NCI-H1417 (cell line): ENCODE measurements around the gene POMGNT2.
"Not testable (repeated sequence)": the region's sequence is repeated elsewhere in the genome, so short reads cannot be mapped to it uniquely, and the experiment has no call there.

Source experiments
- DNase-seq, 3 experiments: peaks; one replicate each; lab custom pipeline; 2025; lab: John Stamatoyannopoulos, UW

Gene POMGNT2

DNA sequence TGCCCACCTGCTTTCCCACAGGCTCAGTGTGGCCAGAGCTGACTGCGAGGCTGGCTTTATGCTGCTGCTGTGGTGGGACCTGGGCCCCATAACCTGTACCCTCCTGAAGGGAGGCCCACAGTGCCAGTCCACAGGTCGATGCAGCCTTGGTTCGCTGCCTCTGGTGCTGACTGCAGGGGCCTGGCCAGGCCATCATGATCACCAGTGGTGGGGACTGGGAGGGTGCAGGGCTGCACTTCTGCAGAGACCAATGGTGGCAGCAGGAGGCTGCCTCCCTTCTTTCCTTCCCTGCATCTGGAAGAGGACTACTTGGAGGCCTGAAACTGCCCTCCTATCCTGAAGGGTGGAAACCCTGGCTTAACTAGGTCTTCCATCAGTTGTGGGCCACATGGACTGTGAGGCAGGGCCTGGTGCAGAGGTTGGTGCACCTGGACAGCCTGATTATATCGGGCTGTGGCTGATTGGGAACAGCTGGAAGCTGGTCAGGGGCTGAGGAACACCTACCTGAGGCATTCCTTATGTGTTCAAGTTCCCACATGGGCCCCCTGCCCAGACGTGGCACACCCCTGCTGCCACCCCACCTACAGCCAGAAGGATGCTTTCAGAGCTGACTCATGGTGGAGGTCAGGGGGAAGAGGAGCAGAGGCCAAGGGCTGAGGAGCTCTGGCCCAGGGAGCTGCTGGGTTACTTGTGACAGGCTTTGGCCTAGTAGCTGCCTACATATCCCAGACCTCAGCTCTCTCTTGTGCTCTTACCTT lies 29.8 kb downstream of the POMGNT2 start:
- no peak for DNase-seq

DNA sequence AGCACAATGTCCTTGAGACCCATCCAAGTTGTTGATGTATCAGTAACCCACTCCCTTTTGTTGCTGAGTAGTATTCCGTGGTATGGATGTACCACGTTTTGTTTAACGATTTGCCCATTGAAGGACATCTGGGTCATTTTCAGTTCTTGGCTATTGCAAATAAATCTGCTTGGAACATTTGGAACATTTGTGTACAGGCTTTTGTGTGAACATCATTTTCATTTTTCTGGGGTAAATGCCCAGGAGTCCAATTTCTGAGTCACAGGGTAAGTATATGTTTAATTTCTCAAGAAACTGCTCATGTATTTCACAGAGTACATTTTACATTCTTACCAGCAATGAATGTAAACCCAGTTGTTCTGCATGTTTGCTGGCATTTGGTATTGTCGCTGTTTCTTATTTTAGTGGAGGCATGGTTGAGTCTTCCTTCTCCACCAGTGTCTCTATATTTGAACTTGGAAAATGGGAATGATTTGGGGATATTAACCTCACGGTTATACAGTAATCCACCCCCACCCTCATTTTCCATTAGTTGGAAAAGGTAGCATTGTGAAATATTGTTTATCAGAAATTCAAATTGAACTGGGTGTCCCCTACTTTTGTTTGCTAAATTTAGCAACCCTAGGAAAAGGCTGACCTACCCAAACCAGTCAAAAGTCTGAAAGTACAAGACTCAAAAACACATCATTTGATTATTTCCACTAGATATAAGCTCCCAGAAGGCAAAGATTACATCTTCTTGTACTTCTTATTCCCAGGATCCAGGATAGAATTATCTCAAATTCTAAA lies 30.8 kb downstream of the POMGNT2 start:
- DNase-seq, result no peak

DNA sequence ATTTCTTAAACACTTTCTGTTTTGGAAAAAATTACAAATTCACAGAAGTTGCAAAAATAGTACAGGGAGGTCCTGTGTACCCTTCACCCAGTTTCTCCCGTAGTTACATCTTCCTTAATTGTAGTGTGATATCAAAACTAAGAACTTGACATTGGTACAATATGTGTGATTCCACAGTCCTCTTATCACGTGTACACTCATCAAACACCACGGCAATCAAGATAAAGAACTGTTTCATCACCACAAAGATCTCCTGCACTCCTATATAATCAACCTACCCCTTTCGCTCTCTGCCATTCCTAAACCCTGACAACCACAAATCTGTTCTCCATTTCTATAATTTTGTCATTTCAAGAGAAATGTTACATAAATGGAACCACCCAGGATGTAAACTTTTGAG lies 31.4 kb downstream of the POMGNT2 start:
- no peak for DNase-seq

- DNase-seq, result no peak
Measured at GRCh38 chr3:43073836-43074220, 32.1 kb downstream of the POMGNT2 start.

DNA sequence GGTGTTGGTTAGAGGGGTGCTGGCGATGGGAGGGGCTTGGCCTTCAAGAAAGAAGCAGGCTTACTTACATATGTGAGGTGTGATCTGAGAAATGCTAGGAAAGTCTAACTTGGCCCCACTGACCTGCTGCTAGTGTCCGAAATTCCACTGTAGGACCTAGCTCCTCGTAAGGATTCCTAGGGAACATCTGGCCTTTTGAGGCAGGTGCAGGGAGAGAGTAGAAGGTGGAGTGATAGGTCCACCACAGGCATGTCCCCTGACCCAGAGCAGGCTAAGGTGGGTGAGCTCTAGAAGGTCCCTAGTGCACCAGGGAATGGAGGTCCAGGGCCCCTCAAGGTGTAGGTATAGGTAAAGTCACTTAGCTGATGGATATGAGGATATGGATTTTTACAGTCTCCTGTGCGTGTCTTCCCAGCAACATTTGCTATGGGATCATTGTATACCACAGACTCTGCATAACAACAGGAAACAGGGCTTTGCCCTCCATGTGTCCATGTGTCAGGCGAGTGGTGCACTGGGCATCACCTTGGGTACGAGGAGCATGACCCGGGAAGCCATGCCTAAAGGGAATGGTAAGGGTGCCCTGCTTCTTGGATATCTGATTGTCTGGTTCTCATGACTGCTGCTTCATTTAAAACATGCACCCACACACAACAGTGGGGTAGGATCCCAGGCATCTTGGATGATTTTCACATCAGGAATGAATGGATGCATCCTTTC lies 32.6 kb downstream of the POMGNT2 start:
- no peak for DNase-seq

DNA sequence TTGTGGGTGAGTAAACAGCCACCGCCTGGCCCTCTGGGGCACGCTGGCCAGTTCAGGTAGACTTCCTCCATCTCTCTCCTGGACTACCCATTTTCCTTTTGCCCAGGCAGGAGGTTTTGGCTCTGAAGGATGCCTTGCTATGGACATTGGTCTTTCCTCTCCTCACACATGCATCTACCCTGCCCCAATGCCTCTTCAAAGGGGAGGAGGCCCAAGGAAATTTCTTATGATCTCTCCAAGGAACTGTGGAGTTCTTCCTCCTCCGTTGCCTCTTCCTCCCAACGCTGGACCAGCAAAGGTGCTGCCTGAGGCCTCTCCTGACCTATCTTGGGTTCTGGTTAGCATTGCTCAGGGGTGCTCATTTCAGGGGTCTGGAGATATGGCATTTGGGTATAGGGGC lies 33.5 kb downstream of the POMGNT2 start:
- no peak for DNase-seq

DNA sequence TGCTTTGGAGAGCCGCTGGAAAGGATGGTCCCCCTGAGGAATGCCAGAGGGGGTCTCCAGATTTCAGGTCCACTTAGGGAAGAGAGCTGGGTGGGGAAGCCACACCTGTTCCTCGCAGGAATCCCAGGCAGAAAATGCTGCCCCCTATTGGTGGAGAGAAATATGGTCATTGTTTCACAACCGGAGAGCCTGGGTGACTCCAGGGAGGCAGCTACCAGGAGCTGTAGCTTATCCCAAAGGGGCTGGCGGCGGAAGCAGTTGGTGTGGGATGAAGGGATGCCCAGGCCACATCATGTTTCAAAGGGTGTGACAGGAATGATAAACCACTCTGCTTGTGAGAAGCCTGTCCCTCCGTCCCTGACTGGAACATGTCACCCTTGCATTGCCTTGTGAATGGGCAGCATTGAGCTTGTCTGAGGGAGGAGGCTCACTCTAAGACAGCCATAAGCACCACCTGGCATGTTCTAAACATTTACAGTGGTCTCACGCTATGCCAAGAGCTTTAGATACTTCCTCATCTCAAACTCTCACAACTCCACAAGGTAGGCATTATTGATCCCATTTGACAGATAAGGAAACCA lies 34.5 kb downstream of the POMGNT2 start:
- no peak for DNase-seq

GRCh38 chr3:43070670-43071069 lies 35.2 kb downstream of the POMGNT2 start:
- not testable (repeated sequence) for DNase-seq

DNA sequence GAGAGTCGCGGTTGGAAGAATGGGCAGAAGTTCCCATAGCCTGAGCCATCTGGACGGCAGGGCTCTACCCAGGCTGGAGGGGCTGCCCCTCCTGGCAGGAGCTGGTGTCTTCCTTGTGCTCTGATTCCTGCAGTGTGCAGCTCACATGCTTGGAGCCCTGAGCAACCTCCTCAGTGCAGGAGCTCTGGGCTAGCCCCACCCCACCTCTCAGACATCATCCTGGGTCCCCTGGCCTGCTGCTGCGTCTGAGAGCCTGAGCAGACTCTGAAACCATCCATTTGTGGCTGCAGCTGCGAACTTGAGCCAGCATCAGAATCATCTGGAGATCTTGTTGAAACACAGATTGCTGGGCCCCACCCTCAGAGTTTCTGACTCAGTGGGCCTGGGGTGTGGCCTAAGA lies 42.8 kb downstream of the POMGNT2 start:
- DNase-seq, result no peak

DNA sequence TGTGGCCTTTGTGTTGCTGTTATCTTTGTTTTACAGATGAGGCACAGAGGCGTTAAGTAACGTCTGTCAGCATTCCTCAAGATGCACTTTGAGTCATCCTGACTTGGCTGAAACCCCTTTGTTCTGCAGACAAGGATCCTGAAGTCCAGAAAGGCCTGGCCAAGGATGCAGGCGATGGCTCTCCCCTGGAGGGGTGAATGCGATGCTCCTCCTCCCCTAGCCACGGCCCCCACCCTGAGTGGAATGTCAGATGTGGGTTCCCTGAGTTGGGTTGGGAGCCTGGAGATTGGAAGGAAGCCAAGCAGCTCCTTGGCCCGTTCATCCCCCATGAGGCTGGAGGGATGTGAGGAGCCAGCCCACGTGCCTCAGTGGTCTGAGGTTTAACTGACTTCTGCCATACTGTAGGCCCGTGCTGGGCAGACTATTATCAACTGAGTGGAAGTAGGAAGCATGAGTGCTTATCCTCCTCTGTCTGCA lies 43.3 kb downstream of the POMGNT2 start:
- no peak for DNase-seq

GRCh38 chr3:43062040-43062563 lies 43.8 kb downstream of the POMGNT2 start:
- no peak for DNase-seq

GRCh38 chr3:43061101-43061895 lies 44.6 kb downstream of the POMGNT2 start:
- no peak for DNase-seq

DNA sequence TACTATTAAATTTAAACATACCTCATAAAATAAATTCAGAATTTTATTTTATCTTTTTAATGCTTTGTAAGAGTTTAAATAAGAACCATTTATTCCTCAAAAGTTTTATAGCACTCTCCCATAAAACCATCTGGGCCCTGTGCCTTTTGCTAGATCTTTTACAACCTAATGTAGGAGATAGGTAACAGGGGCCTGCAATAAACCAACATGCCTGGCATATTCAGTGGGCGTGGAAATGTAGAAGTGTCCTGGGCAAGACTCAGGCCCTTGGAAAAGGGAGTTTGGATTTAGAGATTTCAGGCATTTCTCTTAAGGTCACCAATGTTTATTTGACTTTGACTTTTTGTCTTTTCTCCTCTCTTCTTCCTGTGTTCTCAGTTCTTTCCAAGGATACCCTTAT lies 46.4 kb downstream of the POMGNT2 start:
- no peak for DNase-seq

GRCh38 chr3:43055806-43056770 lies 49.8 kb downstream of the POMGNT2 start:
- DNase-seq, result no peak

DNA sequence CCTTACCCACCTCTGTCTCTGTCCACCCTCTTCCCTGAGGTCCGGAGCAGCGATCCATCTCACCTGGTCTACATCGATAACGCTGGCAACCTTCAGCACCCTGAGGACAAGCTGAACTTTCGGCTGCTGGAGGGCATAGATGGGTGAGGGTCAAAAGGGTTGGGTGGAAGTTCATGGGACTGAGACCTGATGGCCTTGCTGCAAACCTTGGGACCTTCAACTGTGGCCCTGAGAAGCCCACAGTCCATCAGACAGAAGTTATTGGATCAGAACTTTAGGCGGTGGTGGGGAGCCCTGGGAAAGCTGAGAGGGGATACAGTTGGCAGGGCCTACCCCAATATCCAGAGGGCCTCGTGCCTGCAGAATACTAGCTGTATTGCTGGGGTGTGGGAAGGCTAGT lies 50.5 kb downstream of the POMGNT2 start:
- DNase-seq, result no peak

- no peak for DNase-seq
Measured at GRCh38 chr3:43054754-43055153, 51.1 kb downstream of the POMGNT2 start.

DNA sequence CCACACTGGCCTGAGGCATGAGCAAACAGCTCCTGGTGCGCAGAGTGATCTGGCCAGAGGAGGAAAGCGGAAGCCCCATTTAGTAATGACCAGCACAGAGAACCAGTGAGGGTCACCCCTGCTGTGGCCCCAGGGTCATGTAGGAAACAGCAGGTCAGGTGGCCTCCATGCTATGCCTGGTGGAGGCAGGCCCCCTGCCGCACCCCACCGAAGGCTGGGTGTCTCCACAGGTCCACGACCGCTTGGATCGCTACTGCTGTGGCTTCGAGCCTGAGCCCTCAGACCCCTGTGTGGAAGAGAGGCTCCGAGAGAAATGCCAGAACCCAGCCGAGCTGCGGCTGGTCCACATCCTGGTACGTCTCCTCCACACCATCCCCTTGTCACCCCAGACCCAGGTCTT lies 52.6 kb downstream of the POMGNT2 start:
- DNase-seq, result no peak

DNA sequence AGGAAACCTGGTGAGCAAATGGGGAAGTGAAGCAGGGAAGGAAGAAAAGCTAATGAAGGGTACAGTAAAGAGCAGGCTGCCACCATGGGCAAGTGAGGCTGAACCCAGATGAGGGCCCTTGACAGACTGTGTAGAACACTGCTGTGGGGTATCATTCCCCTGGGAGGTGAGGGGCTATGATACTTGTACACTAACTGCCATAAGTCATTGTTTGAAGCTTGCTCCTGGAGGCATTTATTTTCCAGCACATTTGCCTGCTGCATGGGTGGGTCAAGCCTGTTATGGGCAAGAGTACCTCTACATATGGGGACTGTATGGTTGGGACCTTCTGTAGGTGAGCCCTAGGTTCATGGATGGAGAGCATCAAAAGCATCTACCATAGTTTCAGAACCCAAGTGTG lies 57.4 kb downstream of the POMGNT2 start:
- DNase-seq, result no peak

DNA sequence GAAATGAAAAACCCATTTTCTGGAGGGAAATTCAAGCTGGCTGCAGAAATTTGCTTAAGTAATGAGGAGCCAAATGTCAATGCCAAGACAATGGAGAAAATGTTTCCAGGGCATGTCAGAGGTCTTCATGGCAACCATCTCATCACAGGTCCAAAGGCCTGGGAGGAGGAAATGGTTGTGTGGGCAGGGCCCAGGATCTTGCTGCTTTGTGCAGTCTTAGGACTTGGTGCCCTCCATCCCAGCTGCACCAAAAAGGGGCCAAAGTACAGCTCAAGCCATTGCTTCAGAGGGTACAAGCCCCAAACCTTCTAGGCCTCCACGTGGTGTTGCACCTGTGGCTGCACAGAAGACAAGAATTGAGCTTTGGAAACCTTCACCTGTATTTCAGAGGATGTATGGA lies 59.3 kb downstream of the POMGNT2 start:
- no peak for DNase-seq

- not testable (repeated sequence) for DNase-seq
Measured at GRCh38 chr3:43045079-43045478, 60.8 kb downstream of the POMGNT2 start.
